Measurements from ENCODE around the gene TIAL1.

Gene TIAL1

DNA sequence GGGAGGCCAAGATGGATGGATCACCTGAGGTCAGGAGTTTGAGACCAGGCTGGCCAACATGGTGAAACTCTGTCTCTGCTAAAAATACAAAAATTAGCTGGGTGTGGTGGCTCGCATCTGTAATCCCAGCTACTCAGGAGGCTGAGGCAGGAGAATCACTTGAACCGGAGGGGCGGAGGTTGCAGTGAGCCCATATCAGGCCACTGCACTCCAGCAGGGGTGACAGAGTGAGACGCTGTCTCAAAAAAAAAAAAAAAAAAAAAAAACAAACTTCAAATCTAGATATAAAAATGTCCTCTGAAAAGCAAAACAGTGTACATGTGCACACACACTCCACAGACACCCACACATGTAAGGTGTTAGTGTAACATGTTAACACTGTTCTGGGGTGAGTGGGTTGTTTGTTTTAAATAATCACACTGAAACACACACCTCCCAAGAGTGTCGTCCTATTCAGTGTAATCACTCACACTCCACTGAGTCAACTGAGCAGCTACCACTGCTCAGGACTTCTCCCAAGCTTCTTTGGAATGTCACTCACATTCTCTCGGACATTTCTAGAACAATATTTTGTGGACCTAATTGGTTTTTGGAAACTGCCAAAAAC is 41.5 kb downstream of the TIAL1 start:
- no peak for TF ChIP-seq EZH2phosphoT487 (conservative IDR thresholded peaks at IDR 0.05; ENCODE audit: low read length)
- TF ChIP-seq, protein P1, sequence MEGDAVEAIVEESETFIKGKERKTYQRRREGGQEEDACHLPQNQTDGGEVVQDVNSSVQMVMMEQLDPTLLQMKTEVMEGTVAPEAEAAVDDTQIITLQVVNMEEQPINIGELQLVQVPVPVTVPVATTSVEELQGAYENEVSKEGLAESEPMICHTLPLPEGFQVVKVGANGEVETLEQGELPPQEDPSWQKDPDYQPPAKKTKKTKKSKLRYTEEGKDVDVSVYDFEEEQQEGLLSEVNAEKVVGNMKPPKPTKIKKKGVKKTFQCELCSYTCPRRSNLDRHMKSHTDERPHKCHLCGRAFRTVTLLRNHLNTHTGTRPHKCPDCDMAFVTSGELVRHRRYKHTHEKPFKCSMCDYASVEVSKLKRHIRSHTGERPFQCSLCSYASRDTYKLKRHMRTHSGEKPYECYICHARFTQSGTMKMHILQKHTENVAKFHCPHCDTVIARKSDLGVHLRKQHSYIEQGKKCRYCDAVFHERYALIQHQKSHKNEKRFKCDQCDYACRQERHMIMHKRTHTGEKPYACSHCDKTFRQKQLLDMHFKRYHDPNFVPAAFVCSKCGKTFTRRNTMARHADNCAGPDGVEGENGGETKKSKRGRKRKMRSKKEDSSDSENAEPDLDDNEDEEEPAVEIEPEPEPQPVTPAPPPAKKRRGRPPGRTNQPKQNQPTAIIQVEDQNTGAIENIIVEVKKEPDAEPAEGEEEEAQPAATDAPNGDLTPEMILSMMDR (IDR thresholded peaks at IDR 0.05; ENCODE audit: insufficient read depth, low read length, poor library complexity, severe bottlenecking) = no peak

GRCh38 chr10:119550827-119551226 is 45.9 kb downstream of the TIAL1 start:
- H3F3A ChIP-seq (ENCODE audit: insufficient read depth) = no peaks in the 10 kb centered on the region
- H2AFZ ChIP-seq (ENCODE audit: low read depth, low read length, severe bottlenecking) = no peak overlapping the region
- TF ChIP-seq, protein P1 (IDR thresholded peaks at IDR 0.05; ENCODE audit: insufficient read depth, low read length, poor library complexity, severe bottlenecking) = no peak
- TF ChIP-seq EZH2phosphoT487 (conservative IDR thresholded peaks at IDR 0.05; ENCODE audit: low read length) = no peak
- H3K9me3 ChIP-seq (ENCODE audit: insufficient read depth, low read length) = no peaks in the 10 kb centered on the region
- no peaks in the 10 kb centered on the region for H3K27me3 ChIP-seq (ENCODE audit: low read length)
- H3K4me3 ChIP-seq (ENCODE audit: insufficient read depth, low read length, poor library complexity, severe bottlenecking) = no peak overlapping the region
- H3K27ac ChIP-seq (ENCODE audit: low read depth, low read length) = no peak overlapping the region
- no peaks in the 10 kb centered on the region for H3K9me2 ChIP-seq (replicated peaks; ENCODE audit: insufficient read depth, low read length)
- no peak overlapping the region for H3K9ac ChIP-seq (ENCODE audit: low read length)
- H3K4me2 ChIP-seq (ENCODE audit: low read depth, low read length, poor library complexity, severe bottlenecking) = no peak overlapping the region
- H3K79me2 ChIP-seq (ENCODE audit: insufficient read depth, low read length) = no peaks in the 10 kb centered on the region
- H3K36me3 ChIP-seq (ENCODE audit: low read length) = no peaks in the 10 kb centered on the region
- H4K20me1 ChIP-seq (ENCODE audit: low read depth, low read length) = no peaks in the 10 kb centered on the region

More for the DNA sequence above, 41.5 kb downstream of the TIAL1 start:
- Histone ChIP-seq H3K79me2 (ENCODE audit: insufficient read depth, low read length) (no peaks in the 10 kb centered on the region), H3K9me3 (ENCODE audit: insufficient read depth, low read length) (no peaks in the 10 kb centered on the region), H3K27ac (ENCODE audit: low read depth, low read length) (no peak overlapping the region), H3K9ac (ENCODE audit: low read length) (no peak overlapping the region), H2AFZ (ENCODE audit: low read depth, low read length, severe bottlenecking) (no peak overlapping the region), H3K27me3 (ENCODE audit: low read length) (no peaks in the 10 kb centered on the region), H3F3A (ENCODE audit: insufficient read depth) (no peaks in the 10 kb centered on the region), H3K4me3 (ENCODE audit: insufficient read depth, low read length, poor library complexity, severe bottlenecking) (no peak overlapping the region), H4K20me1 (ENCODE audit: low read depth, low read length) (no peaks in the 10 kb centered on the region), H3K36me3 (ENCODE audit: low read length) (no peaks in the 10 kb centered on the region), H3K4me2 (ENCODE audit: low read depth, low read length, poor library complexity, severe bottlenecking) (no peak overlapping the region), H3K9me2 (replicated peaks; ENCODE audit: insufficient read depth, low read length) (no peaks in the 10 kb centered on the region)

GRCh38 chr10:119549247-119549999 is 47.3 kb downstream of the TIAL1 start:
- Histone ChIP-seq H3K9me2 (replicated peaks; ENCODE audit: insufficient read depth, low read length) (no peaks in the 10 kb centered on the region), H3K27ac (ENCODE audit: low read depth, low read length) (no peak overlapping the region), H2AFZ (ENCODE audit: low read depth, low read length, severe bottlenecking) (no peak overlapping the region), H3K4me2 (ENCODE audit: low read depth, low read length, poor library complexity, severe bottlenecking) (no peak overlapping the region), H3K9me3 (ENCODE audit: insufficient read depth, low read length) (no peaks in the 10 kb centered on the region), H4K20me1 (ENCODE audit: low read depth, low read length) (no peaks in the 10 kb centered on the region), H3K9ac (ENCODE audit: low read length) (no peak overlapping the region), H3K4me3 (ENCODE audit: insufficient read depth, low read length, poor library complexity, severe bottlenecking) (no peak overlapping the region), H3K79me2 (ENCODE audit: insufficient read depth, low read length) (no peaks in the 10 kb centered on the region), H3F3A (ENCODE audit: insufficient read depth) (no peaks in the 10 kb centered on the region), H3K36me3 (ENCODE audit: low read length) (no peaks in the 10 kb centered on the region), H3K27me3 (ENCODE audit: low read length) (no peaks in the 10 kb centered on the region)
- TF ChIP-seq, protein P1 (IDR thresholded peaks at IDR 0.05; ENCODE audit: insufficient read depth, low read length, poor library complexity, severe bottlenecking) = no peak
- TF ChIP-seq EZH2phosphoT487 (conservative IDR thresholded peaks at IDR 0.05; ENCODE audit: low read length) = no peak
